ENCODE measurements around the gene CALU. TPM values are rescaled to one million over a fixed set of nuclear protein-coding genes. Genes with fewer than 3 reads are reported as not detected.

Gene CALU
- total RNA-seq, 1 experiment from 2014 or later = 169 TPM

DNA sequence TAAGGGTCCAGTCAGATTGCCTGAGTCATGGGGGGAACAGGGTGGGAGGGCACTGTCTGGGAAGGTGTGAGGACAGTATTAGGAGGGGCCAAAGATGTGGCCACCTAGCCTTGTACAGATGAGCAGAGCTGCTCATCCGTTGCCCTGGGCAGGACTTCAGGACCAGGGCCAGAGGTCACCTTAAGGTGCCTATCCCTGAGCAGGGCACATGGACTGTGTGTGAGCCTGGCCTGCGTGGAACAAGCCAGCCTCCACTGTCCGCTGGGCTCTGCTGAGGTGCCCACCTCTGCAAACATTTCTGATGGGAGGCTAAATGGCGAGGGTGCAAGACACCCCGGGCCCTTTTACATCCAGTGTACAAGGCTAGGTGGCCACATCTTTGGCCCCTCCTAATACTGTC, 39.8 kb downstream of the CALU start:
- Histone ChIP-seq H3K27ac (ENCODE audit: low read length) (no peak overlapping the region), H3K4me1 (ENCODE audit: insufficient read depth, low read length) (no peaks in the 10 kb centered on the region), H4K20me1 (ENCODE audit: low read length) (no peaks in the 10 kb centered on the region), H3F3A (ENCODE audit: low read length, unreplicated experiment) (no peaks in the 10 kb centered on the region), H2AFZ (ENCODE audit: low read length) (no peak overlapping the region), H3K27me3 (ENCODE audit: low read length) (no peaks in the 10 kb centered on the region), H3K9ac (ENCODE audit: low read length) (no peak overlapping the region), H3K9me2 (replicated peaks; ENCODE audit: low read length) (no peaks in the 10 kb centered on the region), H3K4me2 (ENCODE audit: low read length) (no peak overlapping the region), H3K9me3 (ENCODE audit: low read length) (no peaks in the 10 kb centered on the region), H3K4me3 (ENCODE audit: low read length) (no peak overlapping the region), H3K36me3 (ENCODE audit: low read depth, low read length) (no peaks in the 10 kb centered on the region), H3K79me2 (ENCODE audit: low read length) (no peaks in the 10 kb centered on the region)
- TF ChIP-seq EZH2 (IDR thresholded peaks at IDR 0.05; ENCODE audit: low read length, unreplicated experiment) (no peak), EZH2phosphoT487 (IDR thresholded peaks at IDR 0.05; ENCODE audit: borderline replicate concordance, low read length) (no peak)
- TF ChIP-seq, protein P1, sequence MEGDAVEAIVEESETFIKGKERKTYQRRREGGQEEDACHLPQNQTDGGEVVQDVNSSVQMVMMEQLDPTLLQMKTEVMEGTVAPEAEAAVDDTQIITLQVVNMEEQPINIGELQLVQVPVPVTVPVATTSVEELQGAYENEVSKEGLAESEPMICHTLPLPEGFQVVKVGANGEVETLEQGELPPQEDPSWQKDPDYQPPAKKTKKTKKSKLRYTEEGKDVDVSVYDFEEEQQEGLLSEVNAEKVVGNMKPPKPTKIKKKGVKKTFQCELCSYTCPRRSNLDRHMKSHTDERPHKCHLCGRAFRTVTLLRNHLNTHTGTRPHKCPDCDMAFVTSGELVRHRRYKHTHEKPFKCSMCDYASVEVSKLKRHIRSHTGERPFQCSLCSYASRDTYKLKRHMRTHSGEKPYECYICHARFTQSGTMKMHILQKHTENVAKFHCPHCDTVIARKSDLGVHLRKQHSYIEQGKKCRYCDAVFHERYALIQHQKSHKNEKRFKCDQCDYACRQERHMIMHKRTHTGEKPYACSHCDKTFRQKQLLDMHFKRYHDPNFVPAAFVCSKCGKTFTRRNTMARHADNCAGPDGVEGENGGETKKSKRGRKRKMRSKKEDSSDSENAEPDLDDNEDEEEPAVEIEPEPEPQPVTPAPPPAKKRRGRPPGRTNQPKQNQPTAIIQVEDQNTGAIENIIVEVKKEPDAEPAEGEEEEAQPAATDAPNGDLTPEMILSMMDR (conservative IDR thresholded peaks at IDR 0.05; ENCODE audit: low read depth, low read length) = no peak
- ChIA-PET POLR2A (ENCODE audit: unreplicated experiment) (no interaction called here), CTCF (interaction anchor here (0.6 kb wide), 1 partner anchor 84 kb away, joined by 3 read pairs; the partner anchor contains the start of gene ATP6V1F)
- ATAC-seq (no peak), DNase-seq (no peak)
- no TSS peak for BruUV-seq (replicated peaks)
- intact Hi-C loops (cut with micrococcal nuclease) = no loop called here

DNA sequence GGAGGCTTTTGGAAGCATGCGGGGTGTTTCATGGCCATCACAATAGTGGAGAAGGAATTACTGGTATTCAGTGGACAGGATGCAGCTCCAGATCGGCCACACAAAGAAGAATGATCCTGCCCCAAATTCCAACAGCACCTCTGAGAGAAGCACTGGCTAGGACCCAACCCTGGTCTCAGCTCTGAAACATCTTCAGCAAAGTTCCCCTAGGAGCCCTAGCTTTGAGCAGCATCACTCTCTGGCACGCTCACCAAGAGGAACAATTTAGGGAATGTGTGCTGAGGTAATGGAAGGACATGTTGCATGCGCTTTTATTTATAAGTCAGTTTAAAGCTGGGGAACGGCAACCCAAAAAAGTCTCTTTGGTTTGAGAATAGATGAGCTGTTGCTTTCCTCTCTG, 42.0 kb downstream of the CALU start:
- TF ChIP-seq, protein P1 (conservative IDR thresholded peaks at IDR 0.05; ENCODE audit: low read depth, low read length) = no peak
- no peak for TF ChIP-seq EZH2 (IDR thresholded peaks at IDR 0.05; ENCODE audit: low read length, unreplicated experiment)
- no peak for TF ChIP-seq EZH2phosphoT487 (IDR thresholded peaks at IDR 0.05; ENCODE audit: borderline replicate concordance, low read length)
- no peaks in the 10 kb centered on the region for H3K79me2 ChIP-seq (ENCODE audit: low read length)
- no peaks in the 10 kb centered on the region for H3K36me3 ChIP-seq (ENCODE audit: low read depth, low read length)
- no peak overlapping the region for H3K4me3 ChIP-seq (ENCODE audit: low read length)
- H3K4me1 ChIP-seq (ENCODE audit: insufficient read depth, low read length) = no peaks in the 10 kb centered on the region
- H3K9me2 ChIP-seq (replicated peaks; ENCODE audit: low read length) = no peaks in the 10 kb centered on the region
- ATAC-seq (no peak), DNase-seq (no peak)
- no peaks in the 10 kb centered on the region for H3K9me3 ChIP-seq (ENCODE audit: low read length)
- H3K27ac ChIP-seq (ENCODE audit: low read length) = no peak overlapping the region
- intact Hi-C loops (cut with micrococcal nuclease) = no loop called here
- no peaks in the 10 kb centered on the region for H4K20me1 ChIP-seq (ENCODE audit: low read length)
- no peaks in the 10 kb centered on the region for H3K27me3 ChIP-seq (ENCODE audit: low read length)
- H2AFZ ChIP-seq (ENCODE audit: low read length) = no peak overlapping the region
- ChIA-PET POLR2A (ENCODE audit: unreplicated experiment) (no interaction called here), CTCF (interaction anchor here (0.7 kb wide), 1 partner anchor 79 kb away, joined by 10 read pairs; no protein-coding TSS in a partner anchor)
- H3K4me2 ChIP-seq (ENCODE audit: low read length) = no peak overlapping the region
- BruUV-seq (replicated peaks) = no TSS peak
- H3F3A ChIP-seq (ENCODE audit: low read length, unreplicated experiment) = no peaks in the 10 kb centered on the region
- H3K9ac ChIP-seq (ENCODE audit: low read length) = no peak overlapping the region

DNA sequence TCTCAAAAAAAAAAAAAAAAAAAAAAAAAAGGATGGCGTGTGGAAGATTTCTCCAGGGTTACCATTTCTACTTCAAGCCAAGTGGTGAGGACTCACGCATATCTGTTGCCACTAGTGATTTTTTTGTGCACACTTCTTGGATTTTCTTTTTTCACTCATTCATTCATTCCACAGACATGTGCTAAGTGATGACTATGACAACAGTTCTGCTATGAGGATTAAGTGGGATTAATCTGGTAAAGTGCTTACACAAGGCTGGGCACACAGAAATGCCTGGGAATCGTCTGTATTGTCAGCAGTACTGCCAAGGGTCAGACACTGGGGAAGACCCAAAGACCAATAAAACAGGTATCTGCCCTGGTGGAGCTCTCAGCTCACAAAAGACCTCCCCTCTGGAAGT, 42.7 kb downstream of the CALU start:
- intact Hi-C loops (cut with micrococcal nuclease) = no loop called here
- Histone ChIP-seq H3K27ac (ENCODE audit: low read length) (no peak overlapping the region), H2AFZ (ENCODE audit: low read length) (no peak overlapping the region), H3K27me3 (ENCODE audit: low read length) (no peaks in the 10 kb centered on the region), H3K9me3 (ENCODE audit: low read length) (no peaks in the 10 kb centered on the region), H3K79me2 (ENCODE audit: low read length) (no peaks in the 10 kb centered on the region), H3K4me2 (ENCODE audit: low read length) (no peak overlapping the region), H3K9ac (ENCODE audit: low read length) (no peak overlapping the region), H4K20me1 (ENCODE audit: low read length) (no peaks in the 10 kb centered on the region), H3K36me3 (ENCODE audit: low read depth, low read length) (no peaks in the 10 kb centered on the region), H3F3A (ENCODE audit: low read length, unreplicated experiment) (no peaks in the 10 kb centered on the region), H3K4me1 (ENCODE audit: insufficient read depth, low read length) (no peaks in the 10 kb centered on the region), H3K4me3 (ENCODE audit: low read length) (no peak overlapping the region), H3K9me2 (replicated peaks; ENCODE audit: low read length) (no peaks in the 10 kb centered on the region)
- ATAC-seq = no peak
- ChIA-PET POLR2A (ENCODE audit: unreplicated experiment) (no interaction called here), CTCF (no interaction called here)
- DNase-seq = no peak
- no peak for TF ChIP-seq EZH2phosphoT487 (IDR thresholded peaks at IDR 0.05; ENCODE audit: borderline replicate concordance, low read length)
- no TSS peak for BruUV-seq (replicated peaks)

Data from PC-3 (cell line).